Osteocyte (in vitro differentiated cells): ENCODE results near the gene ANKS1B. TPM values are rescaled to one million over a fixed set of nuclear protein-coding genes. Genes with fewer than 3 reads are reported as not detected.

ENCODE experiments used
- DNase-seq: peaks from one replicate; pipeline ENCODE4 v3.0.0; 2021; ENCODE audit warnings: mixed read lengths; ENCODE audit not compliant: unreplicated experiment; ENCODE audit errors: extremely low spot score
- H3K27ac Mint-ChIP-seq: one replicate; pipeline ENCODE4 v1.8.0; 2021; ENCODE audit warnings: mild to moderate bottlenecking, mixed read lengths; ENCODE audit not compliant: unreplicated experiment
- H3K27me3 Mint-ChIP-seq: one replicate; pipeline ENCODE4 v1.8.0; 2021; ENCODE audit warnings: mixed read lengths; ENCODE audit not compliant: unreplicated experiment
- H3K36me3 Mint-ChIP-seq: one replicate; pipeline ENCODE4 v1.8.0; 2021; ENCODE audit warnings: mixed read lengths; ENCODE audit not compliant: unreplicated experiment
- H3K4me1 Mint-ChIP-seq: one replicate; pipeline ENCODE4 v1.8.0; 2021; ENCODE audit warnings: mixed read lengths; ENCODE audit not compliant: unreplicated experiment
- H3K4me3 Mint-ChIP-seq: one replicate; pipeline ENCODE4 v1.8.0; 2021; ENCODE audit warnings: mild to moderate bottlenecking, moderate library complexity, mixed read lengths; ENCODE audit not compliant: unreplicated experiment
- H3K9me3 Mint-ChIP-seq: one replicate; pipeline ENCODE4 v1.8.0; 2021; ENCODE audit warnings: mixed read lengths; ENCODE audit not compliant: unreplicated experiment
- total RNA-seq: library from RNA; stranded (reverse); gene quantifications from 2 replicates; pipeline ENCODE4 v1.2.1, GENCODE V29; 2021
- TF ChIP-seq, protein P1 (sequence below): fragments of 200-600 bp; sonication (generic); IDR thresholded peaks from 2 replicates; pipeline ENCODE4 v1.5.0; 2021; ENCODE audit warnings: antibody characterized with exemption, mild to moderate bottlenecking, moderate library complexity

The ANKS1B gene
- total RNA-seq, 1 donor from 2014 or later = 0.70 TPM

DNA sequence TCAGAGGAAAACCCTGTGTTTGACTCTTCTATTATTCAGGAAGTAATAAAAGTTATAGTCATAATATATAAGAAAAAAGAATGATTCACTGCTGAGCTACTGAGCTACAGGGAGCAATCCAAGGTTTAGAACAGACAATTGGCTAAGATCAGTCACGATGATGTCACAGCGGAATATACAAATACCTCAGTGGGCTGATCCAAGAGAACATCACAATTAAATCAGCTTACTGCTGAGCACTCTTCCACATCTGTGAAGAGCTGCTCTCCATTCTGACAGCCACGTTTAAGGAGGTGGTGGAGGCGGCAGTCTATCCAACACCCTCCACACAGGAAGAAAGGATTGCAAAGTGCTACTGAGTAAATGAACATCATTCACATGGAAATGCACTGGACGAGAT, 1068.6 kb downstream of the ANKS1B start:
- H3K27ac Mint-ChIP-seq = no peak overlapping the region
- no peak for DNase-seq
- no peaks in the 10 kb centered on the region for H3K36me3 Mint-ChIP-seq
- H3K4me3 Mint-ChIP-seq = no peak overlapping the region
- no peaks in the 10 kb centered on the region for H3K4me1 Mint-ChIP-seq
- peaks cover 13% of the 10 kb centered on the region for H3K27me3 Mint-ChIP-seq
- no peaks in the 10 kb centered on the region for H3K9me3 Mint-ChIP-seq
- TF ChIP-seq, protein P1, sequence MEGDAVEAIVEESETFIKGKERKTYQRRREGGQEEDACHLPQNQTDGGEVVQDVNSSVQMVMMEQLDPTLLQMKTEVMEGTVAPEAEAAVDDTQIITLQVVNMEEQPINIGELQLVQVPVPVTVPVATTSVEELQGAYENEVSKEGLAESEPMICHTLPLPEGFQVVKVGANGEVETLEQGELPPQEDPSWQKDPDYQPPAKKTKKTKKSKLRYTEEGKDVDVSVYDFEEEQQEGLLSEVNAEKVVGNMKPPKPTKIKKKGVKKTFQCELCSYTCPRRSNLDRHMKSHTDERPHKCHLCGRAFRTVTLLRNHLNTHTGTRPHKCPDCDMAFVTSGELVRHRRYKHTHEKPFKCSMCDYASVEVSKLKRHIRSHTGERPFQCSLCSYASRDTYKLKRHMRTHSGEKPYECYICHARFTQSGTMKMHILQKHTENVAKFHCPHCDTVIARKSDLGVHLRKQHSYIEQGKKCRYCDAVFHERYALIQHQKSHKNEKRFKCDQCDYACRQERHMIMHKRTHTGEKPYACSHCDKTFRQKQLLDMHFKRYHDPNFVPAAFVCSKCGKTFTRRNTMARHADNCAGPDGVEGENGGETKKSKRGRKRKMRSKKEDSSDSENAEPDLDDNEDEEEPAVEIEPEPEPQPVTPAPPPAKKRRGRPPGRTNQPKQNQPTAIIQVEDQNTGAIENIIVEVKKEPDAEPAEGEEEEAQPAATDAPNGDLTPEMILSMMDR = no peak

DNA sequence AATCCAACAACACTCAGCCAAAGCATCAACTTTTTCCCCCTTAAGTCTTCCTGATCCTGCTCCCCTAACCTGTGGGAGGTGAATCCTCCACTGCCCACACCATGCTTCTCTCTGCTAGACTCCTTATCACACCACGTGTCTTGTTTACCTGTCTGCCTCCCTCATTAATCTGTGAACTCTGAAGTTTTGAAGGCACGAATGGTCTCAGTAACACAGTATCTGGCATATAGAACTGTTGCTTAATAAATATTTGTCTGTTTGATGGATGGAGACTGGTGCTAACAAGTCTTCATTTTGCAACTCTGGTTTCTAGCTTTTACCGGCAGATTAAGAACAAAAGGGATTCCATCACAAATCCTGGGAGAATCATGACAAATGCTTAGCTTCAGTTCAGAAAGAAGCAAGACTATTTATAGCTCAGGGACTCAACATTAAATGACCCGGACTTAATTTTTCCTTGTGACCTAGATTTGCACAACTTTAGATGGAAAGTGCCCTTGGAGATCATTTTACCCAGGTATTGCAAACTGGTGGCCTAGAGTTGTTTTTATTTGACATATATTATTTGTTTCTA, 1072.2 kb downstream of the ANKS1B start:
- DNase-seq = no peak
- Mint-ChIP-seq H3K36me3 (no peaks in the 10 kb centered on the region), H3K4me3 (no peak overlapping the region), H3K27ac (no peak overlapping the region), H3K9me3 (no peaks in the 10 kb centered on the region), H3K4me1 (no peaks in the 10 kb centered on the region), H3K27me3 (peaks cover 10% of the 10 kb centered on the region)
- TF ChIP-seq, protein P1 = no peak

DNA sequence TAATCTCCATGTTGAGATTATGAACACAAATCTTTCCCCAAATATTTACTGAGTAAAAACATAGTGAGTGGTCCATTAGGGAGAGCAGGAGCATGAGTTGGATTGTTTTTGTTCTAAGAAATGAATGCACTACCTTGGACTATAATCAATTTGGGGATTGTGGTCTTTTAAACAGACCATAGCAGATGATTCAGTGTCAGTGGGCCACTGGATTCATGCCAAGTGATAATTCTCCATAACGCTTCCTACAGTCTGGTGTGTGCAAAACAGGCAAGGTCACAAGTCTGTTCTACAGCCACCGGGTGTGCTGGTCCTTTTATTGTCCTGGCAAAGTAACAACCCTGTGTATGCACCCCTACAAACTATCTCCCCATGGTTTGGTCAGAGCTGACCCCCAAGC, 1073.3 kb downstream of the ANKS1B start:
- Mint-ChIP-seq H3K4me3 (no peak overlapping the region), H3K36me3 (no peaks in the 10 kb centered on the region), H3K27me3 (peaks cover 10% of the 10 kb centered on the region), H3K27ac (no peak overlapping the region), H3K4me1 (no peaks in the 10 kb centered on the region), H3K9me3 (no peaks in the 10 kb centered on the region)
- DNase-seq = no peak
- TF ChIP-seq, protein P1 = no peak

DNA sequence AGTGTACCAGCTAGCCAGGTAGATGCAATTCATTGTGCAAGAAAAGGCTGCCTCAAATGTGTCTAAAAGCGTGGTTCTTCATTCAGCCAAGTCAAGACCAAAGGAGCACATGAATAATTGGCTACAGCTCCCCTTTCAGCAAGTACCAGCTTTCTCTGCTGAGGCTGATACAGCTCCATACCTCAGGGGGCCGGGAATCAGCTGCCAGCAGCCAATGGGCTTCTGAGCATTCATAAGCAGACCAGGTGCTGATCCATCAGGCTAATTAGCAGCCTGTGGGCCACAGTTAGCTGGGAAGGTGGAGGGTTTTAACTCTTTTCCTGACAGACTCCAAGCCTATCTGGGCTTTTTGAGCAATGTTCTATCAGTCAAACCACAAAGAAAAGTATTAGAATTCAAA, 1075.0 kb downstream of the ANKS1B start:
- no peak for DNase-seq
- Mint-ChIP-seq H3K4me1 (no peaks in the 10 kb centered on the region), H3K27ac (no peak overlapping the region), H3K36me3 (no peaks in the 10 kb centered on the region), H3K27me3 (peaks cover 10% of the 10 kb centered on the region), H3K4me3 (no peak overlapping the region), H3K9me3 (no peaks in the 10 kb centered on the region)
- TF ChIP-seq, protein P1 = no peak

DNA sequence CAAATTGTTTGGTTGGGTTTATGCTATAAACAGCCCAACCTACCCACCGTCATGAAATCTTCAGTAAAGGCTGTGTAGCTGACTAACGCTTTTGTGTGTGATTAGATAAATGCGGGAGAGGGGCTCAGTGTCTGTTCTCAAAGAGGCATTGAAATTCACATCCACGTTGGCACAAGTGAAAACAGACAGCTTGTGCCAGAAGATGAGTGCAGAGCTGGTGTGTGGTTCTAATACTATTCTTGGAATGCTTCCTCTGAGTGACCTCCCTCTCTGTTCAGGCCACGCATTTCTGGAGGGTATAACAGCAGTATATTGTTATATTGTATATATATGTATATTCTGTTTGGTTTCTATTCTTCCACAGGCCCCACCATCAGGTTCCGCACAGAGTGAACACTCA, 1075.9 kb downstream of the ANKS1B start:
- no peak for DNase-seq
- peaks cover 15% of the 10 kb centered on the region for H3K27me3 Mint-ChIP-seq
- TF ChIP-seq, protein P1 = no peak
- no peaks in the 10 kb centered on the region for H3K9me3 Mint-ChIP-seq
- no peak overlapping the region for H3K27ac Mint-ChIP-seq
- no peak overlapping the region for H3K4me3 Mint-ChIP-seq
- H3K36me3 Mint-ChIP-seq = no peaks in the 10 kb centered on the region
- no peaks in the 10 kb centered on the region for H3K4me1 Mint-ChIP-seq
